ENCODE results near the gene SPX. TPM values are rescaled to one million over a fixed set of nuclear protein-coding genes. Genes with fewer than 3 reads are reported as not detected.
A peak's percentile ranks its signal among the peaks of the same experiment; 100 is the strongest.

Gene SPX
- total and polyA plus RNA-seq, 7 donors, result 0.59 to 17.1 (median 2.4) TPM

GRCh38 chr12:21516281-21516680 is 9.8 kb upstream of the SPX start:
- no peaks in the 10 kb centered on the region for H3K9me3 ChIP-seq
- 82 to 86% (median 82%) methylated on average over 2 of the region's 2 CpGs for WGBS, 3 donors
- no peaks in the 10 kb centered on the region for H3K27me3 ChIP-seq (ENCODE audit: insufficient read depth in 3 of 3, low read length in 2 of 3)
- H3K4me3 ChIP-seq, result no peak overlapping the region
- intact Hi-C loops (cut with DNase I), result no loop called here
- TF ChIP-seq CTCF (IDR thresholded peaks at IDR 0.05), result no peak
- no peak for DNase-seq
- no peak for ATAC-seq
- H3K4me1 ChIP-seq, result no peaks in the 10 kb centered on the region
- no peak overlapping the region for H3K27ac ChIP-seq
- peaks cover 0 to 70% of the 10 kb centered on the region in 2 donors for H3K36me3 ChIP-seq (ENCODE audit: insufficient read depth in 1 of 2, low read depth in 1 of 2)

GRCh38 chr12:21518451-21518850 is 7.6 kb upstream of the SPX start:
- DNase-seq (no peak), ATAC-seq (no peak)
- H3K27ac ChIP-seq, result no peak overlapping the region
- H3K36me3 ChIP-seq (ENCODE audit: insufficient read depth in 1 of 2, low read depth in 1 of 2), result peaks cover 0 to 49% of the 10 kb centered on the region in 2 donors
- H3K4me1 ChIP-seq, result no peaks in the 10 kb centered on the region
- 93 to 97% (median 97%) methylated on average over 3 of the region's 3 CpGs for WGBS, 3 donors
- H3K27me3 ChIP-seq (ENCODE audit: insufficient read depth in 3 of 3, low read length in 2 of 3), result no peaks in the 10 kb centered on the region
- intact Hi-C loops (cut with DNase I), result no loop called here
- TF ChIP-seq CTCF (IDR thresholded peaks at IDR 0.05), result no peak
- no peak overlapping the region for H3K4me3 ChIP-seq
- H3K9me3 ChIP-seq, result no peaks in the 10 kb centered on the region

- no peak for ATAC-seq
- no peak for TF ChIP-seq CTCF (IDR thresholded peaks at IDR 0.05)
- Histone ChIP-seq H3K4me1 (no peaks in the 10 kb centered on the region), H3K27me3 (ENCODE audit: insufficient read depth in 3 of 3, low read length in 2 of 3) (no peaks in the 10 kb centered on the region), H3K4me3 (no peak overlapping the region), H3K9me3 (peaks cover 7% of the 10 kb centered on the region), H3K27ac (no peak overlapping the region), H3K36me3 (ENCODE audit: insufficient read depth in 1 of 2, low read depth in 1 of 2) (peaks cover 0 to 18% of the 10 kb centered on the region in 2 donors)
- 28 to 44% (median 30%) methylated on average over 1 of the region's 1 CpG for whole genome bisulfite sequencing, 3 donors
- intact Hi-C loops (cut with DNase I), result no loop called here
- DNase-seq, result no peak
These were observed 4.6 kb upstream of the SPX start for GRCh38 chr12:21521541-21521940.

GRCh38 chr12:21523148-21523547 is 2.9 kb upstream of the SPX start:
- no peak for DNase-seq
- Histone ChIP-seq H3K4me3 (no peak overlapping the region), H3K27ac (no peak overlapping the region), H3K4me1 (peaks cover under 1% of the 10 kb centered on the region), H3K9me3 (peaks cover 7% of the 10 kb centered on the region), H3K36me3 (ENCODE audit: insufficient read depth in 1 of 2, low read depth in 1 of 2) (peaks cover 0 to 3% of the 10 kb centered on the region in 2 donors), H3K27me3 (ENCODE audit: insufficient read depth in 3 of 3, low read length in 2 of 3) (no peaks in the 10 kb centered on the region)
- intact Hi-C loops (cut with DNase I), result no loop called here
- TF ChIP-seq CTCF (IDR thresholded peaks at IDR 0.05), result no peak
- ATAC-seq, result no peak

- Histone ChIP-seq H3K27me3 (ENCODE audit: insufficient read depth in 3 of 3, low read length in 2 of 3) (no peaks in the 10 kb centered on the region), H3K4me3 (peak overlapping the region; percentile 87), H3K4me1 (peaks cover 20% of the 10 kb centered on the region), H3K27ac (peak overlapping the region; percentile 78), H3K9me3 (peaks cover 7% of the 10 kb centered on the region), H3K36me3 (ENCODE audit: insufficient read depth in 1 of 2, low read depth in 1 of 2) (no peaks in the 10 kb centered on the region)
- TF ChIP-seq CTCF (IDR thresholded peaks at IDR 0.05), result no peak
- intact Hi-C loops (cut with DNase I), result loop anchor here in 1 of 2 donors (5.0 kb wide), 1 partner anchor 155 kb away; no protein-coding TSS in a partner anchor
- no peak for DNase-seq
- WGBS, 3 donors, result 40 to 45% (median 43%) methylated on average over 12 of the region's 12 CpGs
- no peak for ATAC-seq
These were observed 737 bp downstream of the SPX start for GRCh38 chr12:21526721-21527345.

Data from psoas muscle (tissue), 8 donors.